Mesenchymal stem cell (in vitro differentiated cells and primary cell): Measurements from ENCODE around the gene KRTAP4-16.

ENCODE experiments used
- DNase-seq: peaks from one replicate; pipeline ENCODE4 v3.0.0-alpha.2; 2013
- H2AFZ ChIP-seq: one replicate; pipeline ENCODE4 v1.6.1; 2013; ENCODE audit warnings: low read depth, mild to moderate bottlenecking, control low read depth, inconsistent platforms, low read length, moderate library complexity
- H2AK5ac ChIP-seq: 2 replicates; pipeline ENCODE4 v1.6.1; 2013; ENCODE audit warnings: low read length, moderate library complexity, mild to moderate bottlenecking, inconsistent platforms; ENCODE audit not compliant: severe bottlenecking
- H2BK120ac ChIP-seq: one replicate; pipeline ENCODE4 v1.6.1; 2013; ENCODE audit warnings: low read depth, mild to moderate bottlenecking, inconsistent platforms, low read length, moderate library complexity
- H2BK12ac ChIP-seq, 2 experiments: one replicate each; pipeline ENCODE4 v1.6.1; 2013; ENCODE audit warnings: inconsistent platforms in 2 of 2, low read length in 2 of 2, mild to moderate bottlenecking in 2 of 2, moderate library complexity in 2 of 2, control low read depth in 1 of 2
- H2BK15ac ChIP-seq: one replicate; pipeline ENCODE4 v1.6.1; 2013; ENCODE audit warnings: mild to moderate bottlenecking, low read depth, inconsistent platforms; ENCODE audit not compliant: poor library complexity, severe bottlenecking
- H2BK5ac ChIP-seq: 2 replicates; pipeline ENCODE4 v1.6.1; 2013; ENCODE audit warnings: low read depth, mild to moderate bottlenecking, low read length, control low read depth, inconsistent platforms; ENCODE audit not compliant: poor library complexity, severe bottlenecking
- H3K14ac ChIP-seq, 2 experiments: one replicate each; pipeline ENCODE4 v1.6.1; 2013; ENCODE audit warnings: inconsistent platforms in 2 of 2, low read length in 2 of 2, control low read depth in 1 of 2, mild to moderate bottlenecking in 1 of 2, moderate library complexity in 1 of 2
- H3K18ac ChIP-seq, 2 experiments: one replicate each; pipeline ENCODE4 v1.6.1; 2013; ENCODE audit warnings: inconsistent platforms in 2 of 2, low read length in 2 of 2, control low read depth in 1 of 2, low read depth in 1 of 2, mild to moderate bottlenecking in 1 of 2
- H3K23ac ChIP-seq, 2 experiments: one replicate each; pipeline ENCODE4 v1.6.1; 2013; ENCODE audit warnings: inconsistent platforms in 2 of 2, low read length in 2 of 2, mild to moderate bottlenecking in 2 of 2, moderate library complexity in 2 of 2, control low read depth in 1 of 2
- H3K27ac ChIP-seq: 2 replicates; pipeline ENCODE4 v1.5.1; 2013; ENCODE audit warnings: mild to moderate bottlenecking, moderate library complexity, low read length, control low read depth, inconsistent platforms; ENCODE audit not compliant: poor library complexity, severe bottlenecking
- H3K27me3 ChIP-seq, 2 experiments: 2 replicates each; pipeline versions ENCODE4 v1.6.1 to v1.7.0; 2013; ENCODE audit warnings: low read length in 2 of 2, mild to moderate bottlenecking in 2 of 2, moderate library complexity in 2 of 2, control low read depth in 1 of 2, inconsistent platforms in 1 of 2; ENCODE audit not compliant: control insufficient read depth in 1 of 2, insufficient read depth in 1 of 2
- H3K36me3 ChIP-seq, 2 experiments: 2 replicates each; pipeline versions ENCODE4 v1.6.1 to v1.7.0; 2013; ENCODE audit warnings: low read length in 2 of 2, control low read depth in 1 of 2, inconsistent platforms in 1 of 2, low read depth in 1 of 2, mild to moderate bottlenecking in 1 of 2; ENCODE audit not compliant: insufficient read depth in 2 of 2, control insufficient read depth in 1 of 2
- H3K4ac ChIP-seq, 2 experiments: one replicate each; pipeline ENCODE4 v1.6.1; 2013; ENCODE audit warnings: inconsistent platforms in 2 of 2, low read length in 2 of 2, mild to moderate bottlenecking in 2 of 2, moderate library complexity in 2 of 2, control low read depth in 1 of 2, low read depth in 1 of 2
- H3K4me1 ChIP-seq: 2 replicates; pipeline ENCODE4 v1.6.1; 2013; ENCODE audit warnings: low read depth, low read length, control low read depth; ENCODE audit not compliant: control insufficient read depth, insufficient read depth
- H3K4me2 ChIP-seq: 2 replicates; pipeline ENCODE4 v1.6.1; 2013; ENCODE audit warnings: low read length, mild to moderate bottlenecking, inconsistent platforms; ENCODE audit not compliant: poor library complexity, severe bottlenecking
- H3K4me3 ChIP-seq, 2 experiments: 2 replicates each; pipeline versions ENCODE4 v1.5.1 to v1.7.0; 2013; ENCODE audit warnings: low read length in 2 of 2, mild to moderate bottlenecking in 2 of 2, control low read depth in 1 of 2, low read depth in 1 of 2; ENCODE audit not compliant: insufficient read depth in 1 of 2
- H3K79me1 ChIP-seq: replicated peaks from 2 replicates; pipeline ENCODE4 v1.6.1; 2013; ENCODE audit warnings: mild to moderate bottlenecking, control low read depth, low read length, inconsistent platforms; ENCODE audit not compliant: poor library complexity, severe bottlenecking
- H3K9ac ChIP-seq: 2 replicates; pipeline ENCODE4 v1.7.0; 2013; ENCODE audit warnings: mild to moderate bottlenecking, low read length, moderate library complexity
- H3K9me3 ChIP-seq: 2 replicates; pipeline ENCODE4 v1.7.0; 2013; ENCODE audit warnings: mild to moderate bottlenecking, low read length; ENCODE audit not compliant: control insufficient read depth
- H4K8ac ChIP-seq: one replicate; pipeline ENCODE4 v1.6.1; 2013; ENCODE audit warnings: inconsistent platforms, mild to moderate bottlenecking, low read length, moderate library complexity
- H4K91ac ChIP-seq: one replicate; pipeline ENCODE4 v1.6.1; 2013; ENCODE audit warnings: mild to moderate bottlenecking, low read length, inconsistent platforms
- WGBS: methylation state at CpG from one replicate; pipeline ENCODE4 v1.1.7; 2013; ENCODE audit warnings: mixed read lengths; 5-methylcytosine and 5-hydroxymethylcytosine counted together

KRTAP4-16 gene

GRCh38 chr17:41131979-41132378, 30.0 kb upstream of the KRTAP4-16 start:
- no peak overlapping the region for H3K4me2 ChIP-seq
- no peak overlapping the region for H2AFZ ChIP-seq
- H3K4me1 ChIP-seq, result no peaks in the 10 kb centered on the region
- no peaks in the 10 kb centered on the region for H3K79me1 ChIP-seq
- H2BK5ac ChIP-seq, result no peak overlapping the region
- peaks cover 3% of the 10 kb centered on the region for H3K9me3 ChIP-seq
- no peaks in the 10 kb centered on the region for H3K36me3 ChIP-seq
- no peak overlapping the region for H2BK12ac ChIP-seq
- no peak for DNase-seq
- H4K91ac ChIP-seq, result no peak overlapping the region
- H3K18ac ChIP-seq, result no peak overlapping the region
- no peak overlapping the region for H2AK5ac ChIP-seq
- no peak overlapping the region for H3K23ac ChIP-seq
- H3K4ac ChIP-seq, result no peak overlapping the region
- no peaks in the 10 kb centered on the region for H3K27me3 ChIP-seq
- no peak overlapping the region for H3K4me3 ChIP-seq
- H2BK120ac ChIP-seq, result no peak overlapping the region
- no peak overlapping the region for H3K9ac ChIP-seq
- H3K14ac ChIP-seq, result no peak overlapping the region
- no peak overlapping the region for H2BK15ac ChIP-seq
- 93% methylated on average over 2 of the region's 3 CpGs for WGBS
- H3K27ac ChIP-seq, result no peak overlapping the region
- H4K8ac ChIP-seq, result no peak overlapping the region

GRCh38 chr17:41127371-41127770, 25.4 kb upstream of the KRTAP4-16 start:
- Histone ChIP-seq H3K79me1 (no peaks in the 10 kb centered on the region), H3K4me3 (no peak overlapping the region), H3K4me2 (no peak overlapping the region), H2BK12ac (no peak overlapping the region), H3K4me1 (peaks cover 2% of the 10 kb centered on the region), H2AK5ac (no peak overlapping the region), H3K36me3 (no peaks in the 10 kb centered on the region), H2BK5ac (no peak overlapping the region), H3K14ac (no peak overlapping the region), H3K27me3 (no peaks in the 10 kb centered on the region), H3K9me3 (no peaks in the 10 kb centered on the region), H2BK15ac (no peak overlapping the region), H2BK120ac (no peak overlapping the region), H4K91ac (no peak overlapping the region), H3K4ac (no peak overlapping the region), H3K9ac (no peak overlapping the region), H4K8ac (no peak overlapping the region), H3K27ac (no peak overlapping the region), H3K18ac (no peak overlapping the region), H2AFZ (no peak overlapping the region), H3K23ac (no peak overlapping the region)
- DNase-seq, result no peak
- WGBS, result no CpG with 5 or more reads among the region's 1 CpG

- no peak overlapping the region for H2AK5ac ChIP-seq
- H3K4me1 ChIP-seq, result peaks cover 2% of the 10 kb centered on the region
- H3K4ac ChIP-seq, result no peak overlapping the region
- no peak overlapping the region for H4K91ac ChIP-seq
- no peak overlapping the region for H3K18ac ChIP-seq
- DNase-seq, result no peak
- no peak overlapping the region for H2BK15ac ChIP-seq
- H3K4me3 ChIP-seq, result no peak overlapping the region
- no peak overlapping the region for H3K14ac ChIP-seq
- no peak overlapping the region for H2BK5ac ChIP-seq
- H3K79me1 ChIP-seq, result no peaks in the 10 kb centered on the region
- no peaks in the 10 kb centered on the region for H3K9me3 ChIP-seq
- H3K27me3 ChIP-seq, result no peaks in the 10 kb centered on the region
- H2AFZ ChIP-seq, result no peak overlapping the region
- H2BK120ac ChIP-seq, result no peak overlapping the region
- no peak overlapping the region for H4K8ac ChIP-seq
- no peak overlapping the region for H3K9ac ChIP-seq
- H3K23ac ChIP-seq, result no peak overlapping the region
- no peaks in the 10 kb centered on the region for H3K36me3 ChIP-seq
- H3K27ac ChIP-seq, result no peak overlapping the region
- no peak overlapping the region for H3K4me2 ChIP-seq
- no peak overlapping the region for H2BK12ac ChIP-seq
- no CpG with 5 or more reads among the region's 3 CpGs for WGBS
Measured at GRCh38 chr17:41126412-41126811, 24.4 kb upstream of the KRTAP4-16 start.

- H3K4me2 ChIP-seq, result no peak overlapping the region
- H3K36me3 ChIP-seq, result no peaks in the 10 kb centered on the region
- H3K4me1 ChIP-seq, result peaks cover 2% of the 10 kb centered on the region
- no peak overlapping the region for H2BK5ac ChIP-seq
- no peak overlapping the region for H2BK12ac ChIP-seq
- H2AFZ ChIP-seq, result no peak overlapping the region
- H2BK15ac ChIP-seq, result no peak overlapping the region
- H3K18ac ChIP-seq, result no peak overlapping the region
- no peaks in the 10 kb centered on the region for H3K9me3 ChIP-seq
- H3K27ac ChIP-seq, result no peak overlapping the region
- no peak overlapping the region for H4K91ac ChIP-seq
- no peak overlapping the region for H3K4me3 ChIP-seq
- no peak overlapping the region for H3K9ac ChIP-seq
- no peaks in the 10 kb centered on the region for H3K27me3 ChIP-seq
- H3K4ac ChIP-seq, result no peak overlapping the region
- no peak for DNase-seq
- H3K79me1 ChIP-seq, result no peaks in the 10 kb centered on the region
- H4K8ac ChIP-seq, result no peak overlapping the region
- H3K23ac ChIP-seq, result no peak overlapping the region
- no peak overlapping the region for H3K14ac ChIP-seq
- WGBS, result 78% methylated on average over 1 of the region's 2 CpGs
- H2BK120ac ChIP-seq, result no peak overlapping the region
- no peak overlapping the region for H2AK5ac ChIP-seq
Measured at GRCh38 chr17:41125064-41125463, 23.1 kb upstream of the KRTAP4-16 start.
